ENCODE data around the gene TCF25.

Gene TCF25

DNA sequence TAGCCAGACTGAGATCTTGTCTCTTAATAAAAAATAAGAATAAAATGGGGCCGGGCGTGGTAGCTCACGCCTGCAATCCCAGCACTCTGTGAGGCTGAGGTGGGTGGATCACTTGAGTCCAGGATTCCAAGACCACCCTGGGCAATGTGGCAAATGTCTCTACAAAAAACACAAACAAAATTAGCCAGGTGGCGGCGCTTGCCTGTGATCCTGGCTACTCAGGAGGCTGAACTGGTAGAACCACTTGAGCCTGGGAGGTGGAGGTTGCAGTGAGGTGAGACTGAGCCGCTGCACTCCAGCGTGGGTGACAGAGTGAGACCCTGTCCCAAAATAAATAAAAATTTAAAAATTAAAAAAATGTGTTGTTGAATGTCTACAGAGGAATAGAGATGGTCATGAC is 72.3 kb downstream of the TCF25 start:
- TF ChIP-seq RAD21 (IDR thresholded peaks at IDR 0.05; ENCODE audit: low read depth) (peak; percentile 26; the same call in 1 of the 2 replicates), EP300 (IDR thresholded peaks at IDR 0.05; ENCODE audit: borderline replicate concordance) (no peak)

GRCh38 chr16:89946515-89946914 is 73.1 kb downstream of the TCF25 start:
- no peak for TF ChIP-seq CEBPB (IDR thresholded peaks at IDR 0.05)
- no peak for TF ChIP-seq YY1 (IDR thresholded peaks at IDR 0.05; ENCODE audit: low read depth)
- TF ChIP-seq TAF1 (IDR thresholded peaks at IDR 0.05; ENCODE audit: low read depth), result no peak
- TF ChIP-seq USF1 (IDR thresholded peaks at IDR 0.05), result no peak
- no peak for TF ChIP-seq TEAD4 (IDR thresholded peaks at IDR 0.05)
- TF ChIP-seq, protein P1, sequence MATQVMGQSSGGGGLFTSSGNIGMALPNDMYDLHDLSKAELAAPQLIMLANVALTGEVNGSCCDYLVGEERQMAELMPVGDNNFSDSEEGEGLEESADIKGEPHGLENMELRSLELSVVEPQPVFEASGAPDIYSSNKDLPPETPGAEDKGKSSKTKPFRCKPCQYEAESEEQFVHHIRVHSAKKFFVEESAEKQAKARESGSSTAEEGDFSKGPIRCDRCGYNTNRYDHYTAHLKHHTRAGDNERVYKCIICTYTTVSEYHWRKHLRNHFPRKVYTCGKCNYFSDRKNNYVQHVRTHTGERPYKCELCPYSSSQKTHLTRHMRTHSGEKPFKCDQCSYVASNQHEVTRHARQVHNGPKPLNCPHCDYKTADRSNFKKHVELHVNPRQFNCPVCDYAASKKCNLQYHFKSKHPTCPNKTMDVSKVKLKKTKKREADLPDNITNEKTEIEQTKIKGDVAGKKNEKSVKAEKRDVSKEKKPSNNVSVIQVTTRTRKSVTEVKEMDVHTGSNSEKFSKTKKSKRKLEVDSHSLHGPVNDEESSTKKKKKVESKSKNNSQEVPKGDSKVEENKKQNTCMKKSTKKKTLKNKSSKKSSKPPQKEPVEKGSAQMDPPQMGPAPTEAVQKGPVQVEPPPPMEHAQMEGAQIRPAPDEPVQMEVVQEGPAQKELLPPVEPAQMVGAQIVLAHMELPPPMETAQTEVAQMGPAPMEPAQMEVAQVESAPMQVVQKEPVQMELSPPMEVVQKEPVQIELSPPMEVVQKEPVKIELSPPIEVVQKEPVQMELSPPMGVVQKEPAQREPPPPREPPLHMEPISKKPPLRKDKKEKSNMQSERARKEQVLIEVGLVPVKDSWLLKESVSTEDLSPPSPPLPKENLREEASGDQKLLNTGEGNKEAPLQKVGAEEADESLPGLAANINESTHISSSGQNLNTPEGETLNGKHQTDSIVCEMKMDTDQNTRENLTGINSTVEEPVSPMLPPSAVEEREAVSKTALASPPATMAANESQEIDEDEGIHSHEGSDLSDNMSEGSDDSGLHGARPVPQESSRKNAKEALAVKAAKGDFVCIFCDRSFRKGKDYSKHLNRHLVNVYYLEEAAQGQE (IDR thresholded peaks at IDR 0.05; ENCODE audit: low read depth), result no peak
- TF ChIP-seq, protein P2, sequence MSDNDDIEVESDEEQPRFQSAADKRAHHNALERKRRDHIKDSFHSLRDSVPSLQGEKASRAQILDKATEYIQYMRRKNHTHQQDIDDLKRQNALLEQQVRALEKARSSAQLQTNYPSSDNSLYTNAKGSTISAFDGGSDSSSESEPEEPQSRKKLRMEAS (IDR thresholded peaks at IDR 0.05), result no peak
- no peak for TF ChIP-seq CREB1 (IDR thresholded peaks at IDR 0.05; ENCODE audit: low read depth)
- no peak for TF ChIP-seq EGR1 (IDR thresholded peaks at IDR 0.05)
- no peak for TF ChIP-seq ZBTB7A (IDR thresholded peaks at IDR 0.05; ENCODE audit: low read depth)
- TF ChIP-seq EP300 (IDR thresholded peaks at IDR 0.05; ENCODE audit: borderline replicate concordance), result no peak
- TF ChIP-seq RAD21 (IDR thresholded peaks at IDR 0.05; ENCODE audit: low read depth), result no peak
- no peak for TF ChIP-seq NFIC (IDR thresholded peaks at IDR 0.05)
- no peak for TF ChIP-seq FOXM1 (IDR thresholded peaks at IDR 0.05; ENCODE audit: borderline replicate concordance, low read depth)
- TF ChIP-seq TCF12 (IDR thresholded peaks at IDR 0.05; ENCODE audit: low read depth), result no peak

DNA sequence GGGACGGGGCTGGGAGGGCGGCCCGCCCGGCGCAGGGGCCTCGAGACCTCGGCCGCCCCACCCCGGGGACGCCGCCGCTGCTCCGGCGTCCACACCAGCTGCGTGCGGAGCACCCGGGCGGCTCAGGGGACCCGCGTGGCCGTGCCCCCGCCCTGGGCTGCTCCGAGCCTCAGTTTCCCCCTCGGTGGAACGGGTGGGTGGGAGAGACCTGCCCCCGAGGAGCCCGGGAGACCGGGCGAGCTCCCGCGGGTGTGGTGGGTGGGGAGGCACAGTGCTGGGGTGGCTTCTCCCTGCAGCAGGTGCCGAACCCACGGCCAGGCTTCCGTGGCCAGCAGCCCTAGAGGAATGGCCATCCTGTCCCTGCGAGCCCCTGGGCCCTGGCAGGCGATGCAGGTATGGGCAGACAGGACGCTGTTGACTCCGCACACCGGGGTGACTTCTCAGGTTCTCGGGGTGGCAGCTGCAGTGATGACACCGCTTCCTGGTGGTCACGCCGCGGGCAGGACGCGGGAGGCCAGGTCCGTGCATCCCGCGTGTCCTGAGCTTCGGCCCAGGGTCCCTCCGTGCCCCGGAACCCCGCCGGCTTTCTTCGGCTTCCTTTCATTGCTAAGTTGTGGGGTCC is 75.8 kb downstream of the TCF25 start:
- TF ChIP-seq CREB1 (IDR thresholded peaks at IDR 0.05; ENCODE audit: low read depth) (no peak), YY1 (IDR thresholded peaks at IDR 0.05; ENCODE audit: low read depth) (no peak), EP300 (IDR thresholded peaks at IDR 0.05; ENCODE audit: borderline replicate concordance) (no peak), ZBTB7A (IDR thresholded peaks at IDR 0.05; ENCODE audit: low read depth) (no peak), TCF12 (IDR thresholded peaks at IDR 0.05; ENCODE audit: low read depth) (no peak), EGR1 (IDR thresholded peaks at IDR 0.05) (no peak), RAD21 (IDR thresholded peaks at IDR 0.05; ENCODE audit: low read depth) (no peak), TAF1 (IDR thresholded peaks at IDR 0.05; ENCODE audit: low read depth) (no peak), CEBPB (IDR thresholded peaks at IDR 0.05) (no peak), TEAD4 (IDR thresholded peaks at IDR 0.05) (no peak), NFIC (IDR thresholded peaks at IDR 0.05) (no peak), USF1 (IDR thresholded peaks at IDR 0.05) (no peak), FOXM1 (IDR thresholded peaks at IDR 0.05; ENCODE audit: borderline replicate concordance, low read depth) (no peak)
- TF ChIP-seq, protein P1 (IDR thresholded peaks at IDR 0.05; ENCODE audit: low read depth), result no peak
- TF ChIP-seq, protein P2 (IDR thresholded peaks at IDR 0.05), result no peak

GRCh38 chr16:89949756-89950155 is 76.4 kb downstream of the TCF25 start:
- TF ChIP-seq, protein P2 (IDR thresholded peaks at IDR 0.05), result no peak
- TF ChIP-seq CEBPB (IDR thresholded peaks at IDR 0.05) (no peak), RAD21 (IDR thresholded peaks at IDR 0.05; ENCODE audit: low read depth) (no peak), TCF12 (IDR thresholded peaks at IDR 0.05; ENCODE audit: low read depth) (no peak), TAF1 (IDR thresholded peaks at IDR 0.05; ENCODE audit: low read depth) (no peak), ZBTB7A (IDR thresholded peaks at IDR 0.05; ENCODE audit: low read depth) (no peak), USF1 (IDR thresholded peaks at IDR 0.05) (no peak), FOXM1 (IDR thresholded peaks at IDR 0.05; ENCODE audit: borderline replicate concordance, low read depth) (no peak), YY1 (IDR thresholded peaks at IDR 0.05; ENCODE audit: low read depth) (no peak), NFIC (IDR thresholded peaks at IDR 0.05) (no peak), TEAD4 (IDR thresholded peaks at IDR 0.05) (no peak), EGR1 (IDR thresholded peaks at IDR 0.05) (no peak), CREB1 (IDR thresholded peaks at IDR 0.05; ENCODE audit: low read depth) (no peak), EP300 (IDR thresholded peaks at IDR 0.05; ENCODE audit: borderline replicate concordance) (no peak)
- TF ChIP-seq, protein P1 (IDR thresholded peaks at IDR 0.05; ENCODE audit: low read depth), result no peak

Measured in Ishikawa (cell line).